ENCODE measurements around the gene PTGES3. TPM values are rescaled to one million over a fixed set of nuclear protein-coding genes. Genes with fewer than 3 reads are reported as not detected.

The PTGES3 gene
- total and polyA plus RNA-seq, 10 of the 15 experiments (the other 5 are each of a cell fraction or from before 2014, with no cell fraction given) = 117 to 520 (median 175) TPM

DNA sequence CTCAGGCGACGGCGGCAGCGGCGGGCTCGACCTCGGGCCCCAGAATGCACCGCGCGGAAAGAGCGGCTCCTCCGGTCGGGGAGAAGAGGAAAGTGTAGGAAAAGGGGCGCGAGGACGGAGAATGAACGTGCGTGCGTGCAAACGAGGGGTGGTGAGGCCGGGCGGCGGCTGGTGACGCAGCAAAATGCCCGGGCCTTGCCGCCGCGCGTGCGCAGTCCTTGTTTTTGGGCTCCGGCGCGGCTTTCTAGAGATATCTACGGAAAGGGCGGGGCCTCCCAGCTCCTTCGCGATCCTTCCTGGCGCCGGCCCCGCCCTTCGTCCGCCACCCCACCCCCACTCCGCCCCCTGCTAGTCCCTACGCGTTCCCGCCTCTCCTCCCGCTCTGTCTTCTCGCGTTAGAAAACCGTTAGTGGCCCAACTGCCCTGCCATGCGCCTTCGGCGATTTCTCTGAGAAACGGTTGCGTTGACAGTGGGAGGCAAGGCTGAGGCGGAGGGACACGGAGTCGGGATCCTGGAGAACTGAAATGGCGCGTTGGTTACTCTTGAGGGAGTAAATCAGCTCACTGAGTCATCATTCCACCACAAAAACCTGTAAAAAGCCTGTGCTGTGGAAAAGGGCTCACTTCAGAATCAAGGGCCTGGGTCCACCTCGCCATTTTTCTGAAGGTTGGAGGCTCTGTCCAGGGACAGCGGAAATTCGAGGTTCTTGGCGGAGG is at the start of gene PTGES3 (continued):
- TF ChIP-seq, protein P1, sequence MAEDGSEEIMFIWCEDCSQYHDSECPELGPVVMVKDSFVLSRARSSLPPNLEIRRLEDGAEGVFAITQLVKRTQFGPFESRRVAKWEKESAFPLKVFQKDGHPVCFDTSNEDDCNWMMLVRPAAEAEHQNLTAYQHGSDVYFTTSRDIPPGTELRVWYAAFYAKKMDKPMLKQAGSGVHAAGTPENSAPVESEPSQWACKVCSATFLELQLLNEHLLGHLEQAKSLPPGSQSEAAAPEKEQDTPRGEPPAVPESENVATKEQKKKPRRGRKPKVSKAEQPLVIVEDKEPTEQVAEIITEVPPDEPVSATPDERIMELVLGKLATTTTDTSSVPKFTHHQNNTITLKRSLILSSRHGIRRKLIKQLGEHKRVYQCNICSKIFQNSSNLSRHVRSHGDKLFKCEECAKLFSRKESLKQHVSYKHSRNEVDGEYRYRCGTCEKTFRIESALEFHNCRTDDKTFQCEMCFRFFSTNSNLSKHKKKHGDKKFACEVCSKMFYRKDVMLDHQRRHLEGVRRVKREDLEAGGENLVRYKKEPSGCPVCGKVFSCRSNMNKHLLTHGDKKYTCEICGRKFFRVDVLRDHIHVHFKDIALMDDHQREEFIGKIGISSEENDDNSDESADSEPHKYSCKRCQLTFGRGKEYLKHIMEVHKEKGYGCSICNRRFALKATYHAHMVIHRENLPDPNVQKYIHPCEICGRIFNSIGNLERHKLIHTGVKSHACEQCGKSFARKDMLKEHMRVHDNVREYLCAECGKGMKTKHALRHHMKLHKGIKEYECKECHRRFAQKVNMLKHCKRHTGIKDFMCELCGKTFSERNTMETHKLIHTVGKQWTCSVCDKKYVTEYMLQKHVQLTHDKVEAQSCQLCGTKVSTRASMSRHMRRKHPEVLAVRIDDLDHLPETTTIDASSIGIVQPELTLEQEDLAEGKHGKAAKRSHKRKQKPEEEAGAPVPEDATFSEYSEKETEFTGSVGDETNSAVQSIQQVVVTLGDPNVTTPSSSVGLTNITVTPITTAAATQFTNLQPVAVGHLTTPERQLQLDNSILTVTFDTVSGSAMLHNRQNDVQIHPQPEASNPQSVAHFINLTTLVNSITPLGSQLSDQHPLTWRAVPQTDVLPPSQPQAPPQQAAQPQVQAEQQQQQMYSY (CRISPR knock-in tag; IDR thresholded peaks at IDR 0.05) = no peak
- no peak for TF ChIP-seq SPI1 (IDR thresholded peaks at IDR 0.05; ENCODE audit: borderline replicate concordance, insufficient read depth, low read depth, low read length)
- TF ChIP-seq, protein P2, sequence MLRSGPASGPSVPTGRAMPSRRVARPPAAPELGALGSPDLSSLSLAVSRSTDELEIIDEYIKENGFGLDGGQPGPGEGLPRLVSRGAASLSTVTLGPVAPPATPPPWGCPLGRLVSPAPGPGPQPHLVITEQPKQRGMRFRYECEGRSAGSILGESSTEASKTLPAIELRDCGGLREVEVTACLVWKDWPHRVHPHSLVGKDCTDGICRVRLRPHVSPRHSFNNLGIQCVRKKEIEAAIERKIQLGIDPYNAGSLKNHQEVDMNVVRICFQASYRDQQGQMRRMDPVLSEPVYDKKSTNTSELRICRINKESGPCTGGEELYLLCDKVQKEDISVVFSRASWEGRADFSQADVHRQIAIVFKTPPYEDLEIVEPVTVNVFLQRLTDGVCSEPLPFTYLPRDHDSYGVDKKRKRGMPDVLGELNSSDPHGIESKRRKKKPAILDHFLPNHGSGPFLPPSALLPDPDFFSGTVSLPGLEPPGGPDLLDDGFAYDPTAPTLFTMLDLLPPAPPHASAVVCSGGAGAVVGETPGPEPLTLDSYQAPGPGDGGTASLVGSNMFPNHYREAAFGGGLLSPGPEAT (IDR thresholded peaks at IDR 0.05; ENCODE audit: low read depth) = peak; percentile 51
- no peak for TF ChIP-seq ETV6 (conservative IDR thresholded peaks at IDR 0.05 in 1 of 2, IDR thresholded peaks at IDR 0.05 in 1 of 2; ENCODE audit: borderline replicate concordance in 1 of 2, low read depth in 1 of 2)
- TF ChIP-seq HDAC6 (IDR thresholded peaks at IDR 0.05; ENCODE audit: unreplicated experiment) = no peak
- TF ChIP-seq MTA2 (IDR thresholded peaks at IDR 0.05; ENCODE audit: low read depth) = no peak
- peak; percentile 97 for TF ChIP-seq MXI1 (IDR thresholded peaks at IDR 0.05; ENCODE audit: low read depth, low read length)
- TF ChIP-seq, protein P3, sequence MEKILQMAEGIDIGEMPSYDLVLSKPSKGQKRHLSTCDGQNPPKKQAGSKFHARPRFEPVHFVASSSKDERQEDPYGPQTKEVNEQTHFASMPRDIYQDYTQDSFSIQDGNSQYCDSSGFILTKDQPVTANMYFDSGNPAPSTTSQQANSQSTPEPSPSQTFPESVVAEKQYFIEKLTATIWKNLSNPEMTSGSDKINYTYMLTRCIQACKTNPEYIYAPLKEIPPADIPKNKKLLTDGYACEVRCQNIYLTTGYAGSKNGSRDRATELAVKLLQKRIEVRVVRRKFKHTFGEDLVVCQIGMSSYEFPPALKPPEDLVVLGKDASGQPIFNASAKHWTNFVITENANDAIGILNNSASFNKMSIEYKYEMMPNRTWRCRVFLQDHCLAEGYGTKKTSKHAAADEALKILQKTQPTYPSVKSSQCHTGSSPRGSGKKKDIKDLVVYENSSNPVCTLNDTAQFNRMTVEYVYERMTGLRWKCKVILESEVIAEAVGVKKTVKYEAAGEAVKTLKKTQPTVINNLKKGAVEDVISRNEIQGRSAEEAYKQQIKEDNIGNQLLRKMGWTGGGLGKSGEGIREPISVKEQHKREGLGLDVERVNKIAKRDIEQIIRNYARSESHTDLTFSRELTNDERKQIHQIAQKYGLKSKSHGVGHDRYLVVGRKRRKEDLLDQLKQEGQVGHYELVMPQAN (conservative IDR thresholded peaks at IDR 0.05) = peak; percentile 75; the same call in 1 of the 2 replicates
- no peak for TF ChIP-seq NR2C1 (IDR thresholded peaks at IDR 0.05)
- TF ChIP-seq ZBED1 (IDR thresholded peaks at IDR 0.05; ENCODE audit: borderline replicate concordance) = peak; percentile 33; the same call in 1 of the 2 replicates
- no peak for TF ChIP-seq STAT3 (IDR thresholded peaks at IDR 0.05; ENCODE audit: low read depth, low read length)
- TF ChIP-seq, protein P4, sequence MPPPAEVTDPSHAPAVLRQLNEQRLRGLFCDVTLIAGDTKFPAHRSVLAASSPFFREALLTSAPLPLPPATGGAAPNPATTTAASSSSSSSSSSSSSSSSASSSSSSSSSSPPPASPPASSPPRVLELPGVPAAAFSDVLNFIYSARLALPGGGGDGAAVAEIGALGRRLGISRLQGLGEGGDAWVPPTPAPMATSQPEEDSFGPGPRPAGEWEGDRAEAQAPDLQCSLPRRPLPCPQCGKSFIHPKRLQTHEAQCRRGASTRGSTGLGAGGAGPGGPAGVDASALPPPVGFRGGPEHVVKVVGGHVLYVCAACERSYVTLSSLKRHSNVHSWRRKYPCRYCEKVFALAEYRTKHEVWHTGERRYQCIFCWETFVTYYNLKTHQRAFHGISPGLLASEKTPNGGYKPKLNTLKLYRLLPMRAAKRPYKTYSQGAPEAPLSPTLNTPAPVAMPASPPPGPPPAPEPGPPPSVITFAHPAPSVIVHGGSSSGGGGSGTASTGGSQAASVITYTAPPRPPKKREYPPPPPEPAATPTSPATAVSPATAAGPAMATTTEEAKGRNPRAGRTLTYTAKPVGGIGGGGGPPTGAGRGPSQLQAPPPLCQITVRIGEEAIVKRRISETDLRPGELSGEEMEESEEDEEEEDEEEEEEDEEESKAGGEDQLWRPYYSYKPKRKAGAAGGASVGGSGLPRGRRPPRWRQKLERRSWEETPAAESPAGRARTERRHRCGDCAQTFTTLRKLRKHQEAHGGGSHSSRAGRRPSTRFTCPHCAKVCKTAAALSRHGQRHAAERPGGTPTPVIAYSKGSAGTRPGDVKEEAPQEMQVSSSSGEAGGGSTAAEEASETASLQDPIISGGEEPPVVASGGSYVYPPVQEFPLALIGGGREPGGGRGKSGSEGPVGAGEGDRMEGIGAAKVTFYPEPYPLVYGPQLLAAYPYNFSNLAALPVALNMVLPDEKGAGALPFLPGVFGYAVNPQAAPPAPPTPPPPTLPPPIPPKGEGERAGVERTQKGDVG (CRISPR knock-in tag; IDR thresholded peaks at IDR 0.05) = no peak
- peak; percentile 98 for TF ChIP-seq PML (IDR thresholded peaks at IDR 0.05; ENCODE audit: low read length)
